GM19438 (cell line): ENCODE measurements around the gene CLMP.
"Not testable (repeated sequence)": the region's sequence is repeated elsewhere in the genome, so short reads cannot be mapped to it uniquely, and the experiment has no call there.

ENCODE experiments used
- ATAC-seq: cut with Tn5 transposase; IDR thresholded peaks from one replicate; pipeline ENCODE4 v1.9.1; 2021; ENCODE audit warnings: low read depth; ENCODE audit not compliant: unreplicated experiment

Gene CLMP

DNA sequence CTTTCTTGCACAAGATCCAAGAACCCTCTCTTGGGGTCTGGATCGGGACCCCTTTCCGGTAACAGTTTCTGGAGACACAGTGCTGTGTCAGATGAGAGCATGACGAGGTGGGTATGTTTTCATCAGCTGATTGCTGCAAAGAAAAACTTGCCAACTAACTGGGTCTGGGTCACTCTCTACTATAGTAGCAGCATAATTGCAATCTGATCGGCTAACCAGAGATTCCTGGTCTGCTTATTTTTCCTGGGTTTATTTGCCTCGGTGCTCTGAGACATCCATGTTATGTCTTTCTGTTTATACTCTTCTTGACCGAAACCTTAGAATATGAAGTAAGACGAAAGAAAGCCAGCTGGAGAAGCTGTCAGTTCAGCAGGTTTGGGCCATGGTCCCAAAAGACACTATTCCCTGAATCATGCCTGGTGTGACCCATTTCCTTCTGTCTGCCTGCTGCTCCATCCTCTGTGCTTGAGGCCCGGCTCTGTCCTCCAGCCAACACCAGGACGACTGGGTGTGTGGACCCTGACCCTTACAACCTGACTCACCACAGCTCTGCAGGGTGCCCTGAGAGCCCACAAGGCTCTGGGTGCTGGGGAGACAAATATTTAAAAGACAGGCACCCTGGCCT is 24.1 kb upstream of the CLMP start:
- ATAC-seq, result no peak

- no peak for ATAC-seq
Measured at GRCh38 chr11:123218451-123218850, 23.4 kb upstream of the CLMP start.

DNA sequence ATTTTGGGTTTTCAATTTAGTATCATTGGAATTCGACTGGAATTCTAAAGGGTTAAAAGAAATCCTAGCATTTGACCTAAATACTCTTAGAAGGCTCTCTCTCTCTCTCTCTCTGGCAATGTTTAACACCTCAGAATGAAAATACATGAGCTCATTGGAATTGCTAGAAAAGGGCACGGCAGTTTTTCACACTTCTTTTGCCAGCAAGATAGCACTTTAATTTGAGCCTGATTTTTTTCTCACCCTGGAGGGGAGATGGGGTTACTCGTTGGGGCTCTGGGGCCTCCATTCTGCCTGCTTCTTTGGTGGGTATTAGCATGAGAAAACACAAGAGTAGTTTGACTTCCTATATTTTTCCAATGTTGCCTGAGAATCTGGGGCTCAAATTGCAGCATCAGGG is 22.8 kb upstream of the CLMP start:
- ATAC-seq, result no peak

DNA sequence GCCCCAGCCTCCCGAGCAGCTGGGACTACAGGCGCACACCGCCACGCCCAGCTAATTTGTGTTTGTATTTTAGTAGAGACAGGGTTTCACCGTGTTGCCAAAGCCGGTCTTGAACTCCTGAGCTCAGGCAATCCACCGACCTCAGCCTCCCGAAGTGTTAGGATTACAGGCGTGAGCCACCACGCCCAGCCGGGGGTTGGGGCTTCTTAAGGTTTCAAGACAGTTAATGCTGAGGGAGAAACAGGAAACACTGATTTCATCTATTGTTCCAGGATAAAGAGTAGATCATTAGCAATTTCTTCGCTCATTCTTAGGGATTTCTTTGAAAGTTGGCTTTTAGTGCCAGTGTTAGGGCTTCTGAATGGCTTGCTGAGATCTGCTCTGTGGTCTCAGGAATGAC is 21.2 kb upstream of the CLMP start:
- no peak for ATAC-seq

DNA sequence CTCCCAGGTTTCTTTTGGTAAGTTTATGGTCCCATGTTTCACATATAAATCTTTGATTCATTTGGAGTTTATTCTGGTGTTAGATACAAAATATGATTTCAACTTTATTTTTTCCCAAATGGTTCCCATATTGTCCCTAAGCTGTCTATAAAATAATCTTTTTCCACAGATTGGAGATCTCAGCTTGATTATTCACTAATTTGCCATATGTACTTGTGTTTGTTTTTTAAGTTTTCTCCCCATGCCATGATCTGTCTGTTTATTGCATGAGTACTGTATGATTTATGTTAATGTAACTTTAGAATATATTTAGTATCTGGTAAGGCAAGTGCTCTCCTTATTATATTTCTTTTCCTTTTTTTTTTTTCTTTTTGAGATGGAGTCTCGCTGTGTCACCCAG is 19.9 kb upstream of the CLMP start:
- ATAC-seq, result no peak

GRCh38 chr11:123214396-123214795 is 19.3 kb upstream of the CLMP start:
- no peak for ATAC-seq

GRCh38 chr11:123213307-123213771 is 18.3 kb upstream of the CLMP start:
- no peak for ATAC-seq

GRCh38 chr11:123212406-123212805 is 17.4 kb upstream of the CLMP start:
- no peak for ATAC-seq

GRCh38 chr11:123211981-123212380 is 16.9 kb upstream of the CLMP start:
- no peak for ATAC-seq

DNA sequence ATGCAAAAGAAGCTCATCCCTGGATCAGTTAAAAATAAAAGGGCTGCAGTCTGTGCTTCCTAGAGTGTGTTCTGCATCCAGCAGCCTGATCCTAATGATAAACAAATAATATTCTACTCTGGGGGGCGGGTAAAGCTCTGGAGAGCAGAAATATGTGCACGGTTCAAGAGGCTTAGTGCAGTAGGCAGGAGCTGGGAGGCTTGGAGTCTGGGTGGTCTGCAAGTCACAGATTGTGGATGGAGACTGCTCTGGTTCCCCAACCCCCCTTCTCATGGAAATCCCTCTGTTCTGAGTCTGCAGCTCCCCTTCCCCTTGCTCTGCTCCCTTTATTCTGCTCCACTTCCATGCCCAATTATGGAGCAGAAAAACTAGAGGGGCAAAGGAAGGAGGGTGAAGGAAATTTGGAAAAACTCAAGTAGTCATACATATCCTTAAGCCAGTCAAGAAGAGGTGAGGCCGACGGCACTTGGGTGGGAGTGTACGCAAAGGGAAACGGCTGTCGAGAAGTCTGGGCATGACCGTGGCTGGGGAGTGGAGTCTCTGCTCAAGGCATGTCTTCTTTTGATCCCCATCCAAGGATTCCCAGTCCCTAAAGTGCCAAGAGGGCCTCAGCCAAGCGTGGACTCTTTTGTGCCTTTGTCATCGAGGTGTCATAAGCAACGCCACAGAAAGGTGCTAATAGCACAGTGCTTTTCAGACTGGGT is 16.3 kb upstream of the CLMP start:
- no peak for ATAC-seq

- ATAC-seq, result no peak
Measured at GRCh38 chr11:123209591-123209990, 14.5 kb upstream of the CLMP start.

DNA sequence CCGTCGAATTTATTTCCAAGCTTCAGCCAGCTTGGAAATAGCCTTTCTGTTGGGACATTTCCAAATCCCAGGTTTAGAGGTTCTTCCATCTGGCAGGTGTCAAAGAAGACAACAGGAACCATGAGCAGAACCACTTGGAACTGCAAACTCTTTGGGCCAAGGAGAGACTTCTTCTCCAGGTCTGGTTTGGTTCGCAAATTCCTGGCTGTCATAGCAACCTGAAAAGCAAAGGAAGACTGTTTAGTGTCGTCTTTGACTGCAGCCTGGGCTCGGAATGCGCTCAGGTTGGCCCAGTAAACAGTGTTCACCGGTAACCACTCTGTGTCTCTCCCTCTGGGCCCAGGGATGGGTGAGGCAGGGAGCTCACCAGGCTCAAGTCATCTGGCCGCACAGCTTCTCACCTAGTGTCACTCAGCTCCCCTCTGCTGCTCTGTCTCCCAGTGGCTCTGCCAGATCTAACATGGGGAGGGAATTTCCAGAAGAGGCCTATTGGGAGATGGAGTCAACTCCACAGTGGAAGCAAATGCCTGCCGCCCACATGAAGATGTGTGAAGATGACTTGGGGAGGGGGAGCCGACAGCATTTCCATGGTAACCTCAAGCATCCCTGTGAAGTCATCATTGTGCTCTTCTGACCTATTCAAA is 11.9 kb upstream of the CLMP start:
- ATAC-seq, result no peak

DNA sequence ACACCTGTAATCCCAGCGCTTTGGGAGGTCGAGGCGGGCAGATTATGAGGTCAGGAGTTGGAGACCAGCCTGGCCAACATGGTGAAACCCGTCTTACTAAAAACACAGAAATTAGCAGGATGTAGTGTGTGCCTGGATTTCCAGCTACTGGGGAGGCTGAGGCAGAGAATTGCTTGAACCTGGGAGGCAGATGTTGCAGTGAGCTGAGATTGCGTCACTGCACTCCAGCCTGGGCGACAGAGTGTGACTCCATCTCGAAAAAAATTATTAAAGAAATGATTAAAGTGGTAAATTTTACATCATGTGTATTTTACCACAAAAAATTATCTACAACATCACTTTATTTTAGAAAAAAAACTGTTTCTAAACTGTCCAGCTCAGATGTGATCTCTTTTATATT is 11.0 kb upstream of the CLMP start:
- not testable (repeated sequence) for ATAC-seq

DNA sequence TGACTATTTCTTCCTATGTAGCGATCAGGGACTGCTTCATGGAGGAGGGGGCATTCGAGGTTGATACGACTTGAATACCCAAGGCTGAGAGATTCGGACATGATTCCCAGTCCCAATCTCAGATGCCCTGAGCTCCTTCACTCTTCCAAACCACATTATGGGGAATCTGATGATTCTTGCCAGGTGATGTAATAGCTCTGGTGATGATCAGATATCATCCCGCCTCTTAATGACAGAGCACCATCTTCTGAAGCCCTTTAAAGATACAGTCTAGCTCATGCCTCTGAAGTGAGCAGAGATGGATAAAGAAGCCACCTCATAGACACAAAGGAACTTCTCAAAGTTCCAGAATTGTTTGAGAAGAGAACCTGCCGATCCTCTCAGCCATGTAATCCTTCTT is 8.9 kb upstream of the CLMP start:
- no peak for ATAC-seq

GRCh38 chr11:123203471-123203870 is 8.4 kb upstream of the CLMP start:
- no peak for ATAC-seq

GRCh38 chr11:123202155-123203151 is 7.4 kb upstream of the CLMP start:
- ATAC-seq, result no peak

DNA sequence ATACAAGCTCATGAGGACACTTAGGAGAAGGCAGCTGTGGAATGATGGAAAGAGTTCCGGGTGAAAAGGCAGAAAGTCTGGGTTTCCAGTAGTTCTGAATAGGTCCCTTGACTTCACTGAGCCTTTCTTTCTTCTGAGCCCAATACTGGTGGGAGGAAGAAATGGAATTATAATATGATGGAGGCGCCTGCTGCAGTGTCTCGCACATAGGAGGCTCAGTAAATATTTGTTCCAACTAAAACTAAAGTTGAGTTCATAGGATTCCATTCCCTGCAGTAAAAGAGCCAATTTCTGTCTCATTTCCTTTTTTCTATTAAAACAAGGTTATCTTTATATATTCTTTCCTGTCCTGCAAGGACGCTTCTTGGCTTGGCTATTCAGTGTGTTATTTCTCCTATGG is 5.2 kb upstream of the CLMP start:
- ATAC-seq, result no peak

DNA sequence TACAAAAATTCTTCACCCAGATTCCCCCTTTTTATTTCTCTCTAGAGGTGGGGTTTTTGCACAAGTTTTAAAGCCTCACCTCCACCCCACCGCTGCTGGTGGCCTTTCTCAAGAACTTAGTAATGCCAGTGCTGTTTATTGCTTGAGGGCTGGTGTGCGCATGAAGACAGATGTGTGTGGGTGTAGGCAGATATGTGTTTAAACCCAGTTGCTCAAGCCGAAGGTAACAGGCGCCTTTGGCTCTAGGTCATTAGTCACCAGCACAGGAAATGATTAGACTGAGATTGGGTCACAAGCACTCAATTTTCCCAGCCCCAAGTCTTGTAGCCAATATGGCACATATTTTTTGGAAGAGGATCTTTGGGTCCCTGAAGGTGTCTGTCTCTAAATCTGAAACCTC is 2.7 kb upstream of the CLMP start:
- ATAC-seq, result no peak

- ATAC-seq, result no peak
Measured at GRCh38 chr11:123196060-123196714, 1.1 kb upstream of the CLMP start.
